ENCODE data around the gene CEP68.
"Not testable (repeated sequence)": the region's sequence is repeated elsewhere in the genome, so short reads cannot be mapped to it uniquely, and the experiment has no call there.

CEP68 gene

GRCh38 chr2:65019675-65020195, 36.5 kb upstream of the CEP68 start:
- TF ChIP-seq CTCF (IDR thresholded peaks at IDR 0.05) = no peak
- no peak for TF ChIP-seq ZFX (IDR thresholded peaks at IDR 0.05; ENCODE audit: borderline replicate concordance)
- H3K27ac ChIP-seq = no peak overlapping the region

GRCh38 chr2:65020251-65020650, 36.0 kb upstream of the CEP68 start:
- H3K27ac ChIP-seq = not testable (repeated sequence)

GRCh38 chr2:65020943-65021528, 35.2 kb upstream of the CEP68 start:
- no peak overlapping the region for H3K27ac ChIP-seq
- no peak for TF ChIP-seq CTCF (IDR thresholded peaks at IDR 0.05)
- no peak for TF ChIP-seq ZFX (IDR thresholded peaks at IDR 0.05; ENCODE audit: borderline replicate concordance)

GRCh38 chr2:65021709-65022108, 34.5 kb upstream of the CEP68 start:
- TF ChIP-seq CTCF (IDR thresholded peaks at IDR 0.05) (no peak), ZFX (IDR thresholded peaks at IDR 0.05; ENCODE audit: borderline replicate concordance) (no peak)
- H3K27ac ChIP-seq = no peak overlapping the region

GRCh38 chr2:65022189-65022588, 34.0 kb upstream of the CEP68 start:
- TF ChIP-seq CTCF (IDR thresholded peaks at IDR 0.05) (no peak), ZFX (IDR thresholded peaks at IDR 0.05; ENCODE audit: borderline replicate concordance) (no peak)
- no peak overlapping the region for H3K27ac ChIP-seq

GRCh38 chr2:65023742-65024141, 32.5 kb upstream of the CEP68 start:
- no peak for TF ChIP-seq ZFX (IDR thresholded peaks at IDR 0.05; ENCODE audit: borderline replicate concordance)
- no peak for TF ChIP-seq CTCF (IDR thresholded peaks at IDR 0.05)
- H3K27ac ChIP-seq = no peak overlapping the region

GRCh38 chr2:65024149-65024829, 31.9 kb upstream of the CEP68 start:
- no peak overlapping the region for H3K27ac ChIP-seq
- no peak for TF ChIP-seq CTCF (IDR thresholded peaks at IDR 0.05)
- TF ChIP-seq ZFX (IDR thresholded peaks at IDR 0.05; ENCODE audit: borderline replicate concordance) = no peak
